HCT116 (cell line): Measurements from ENCODE around the gene ARHGAP33.

Experiments
- CTCF ChIP-seq, 3 experiments: fragments of 200-600 bp in 1 of 3; sonication (generic) in 1 of 3; IDR thresholded peaks in 2 of 3; conservative IDR thresholded peaks in 1 of 3; 2 replicates each; pipeline ENCODE4 v1.5.1; 2012 to 2017; ENCODE audit warnings: low read depth in 2 of 3, low read length in 2 of 3, antibody characterized with exemption in 1 of 3, borderline replicate concordance in 1 of 3, control low read depth in 1 of 3, mild to moderate bottlenecking in 1 of 3, mixed read lengths in 1 of 3, mixed run types in 1 of 3, moderate library complexity in 1 of 3; ENCODE audit not compliant: insufficient read depth in 1 of 3
- EZH2phosphoT487 ChIP-seq: fragments of 200-600 bp; IDR thresholded peaks from 2 replicates; pipeline ENCODE4 v1.6.1; 2018; ENCODE audit warnings: antibody characterized with exemption, borderline replicate concordance
- JUND ChIP-seq: IDR thresholded peaks from 2 replicates; pipeline ENCODE4 v1.6.1; 2012
- POLR2A ChIP-seq: IDR thresholded peaks from 2 replicates; pipeline ENCODE4 v1.7.0; 2011; ENCODE audit warnings: borderline replicate concordance; ENCODE audit not compliant: insufficient read depth, insufficient read length; ENCODE audit errors: extremely low read depth
- POLR2AphosphoS5 ChIP-seq: IDR thresholded peaks from 2 replicates; pipeline ENCODE4 v1.6.1; 2011; ENCODE audit warnings: mild to moderate bottlenecking, low read depth, low read length, moderate library complexity
- RAD21 ChIP-seq: IDR thresholded peaks from 2 replicates; pipeline ENCODE4 v1.6.1; 2012; ENCODE audit warnings: low read depth, mild to moderate bottlenecking
- REST ChIP-seq: IDR thresholded peaks from 2 replicates; pipeline ENCODE4 v1.6.1; 2012; ENCODE audit warnings: low read depth
- SIN3A ChIP-seq: IDR thresholded peaks from 2 replicates; pipeline ENCODE4 v1.6.1; 2012; ENCODE audit warnings: low read depth
- ZNF274 ChIP-seq: fragments of 200-500 bp; sonication (Bioruptor generic); IDR thresholded peaks from 2 replicates; pipeline ENCODE4 v1.6.1; 2014; ENCODE audit warnings: mild to moderate bottlenecking, low read depth, low read length, inconsistent platforms

GRCh38 chr19:35779033-35779432 lies 3.7 kb downstream of the ARHGAP33 start:
- no peak for TF ChIP-seq POLR2AphosphoS5
- no peak for TF ChIP-seq ZNF274
- TF ChIP-seq EZH2phosphoT487 = no peak
- TF ChIP-seq JUND = no peak
- TF ChIP-seq CTCF (IDR thresholded peaks at IDR 0.05 in 2 of 3, conservative IDR thresholded peaks at IDR 0.05 in 1 of 3; ENCODE audit: borderline replicate concordance in 1 of 3, insufficient read depth in 1 of 3, low read depth in 2 of 3, low read length in 2 of 3) = no peak
- TF ChIP-seq REST = no peak
- TF ChIP-seq RAD21 = no peak
- no peak for TF ChIP-seq SIN3A
- no peak for TF ChIP-seq POLR2A
